Neutrophil (primary cell): ENCODE measurements around the gene OTUD3.
"Not testable (repeated sequence)": the region's sequence is repeated elsewhere in the genome, so short reads cannot be mapped to it uniquely, and the experiment has no call there.

ENCODE experiments used
- H3K27ac ChIP-seq: fragments of 200-600 bp; sonication (generic); 2 replicates; pipeline ENCODE4 v1.5.1; 2016; ENCODE audit warnings: mild to moderate bottlenecking, moderate library complexity
- H3K27me3 ChIP-seq: fragments of 200-600 bp; sonication (generic); 2 replicates; pipeline ENCODE4 v1.6.0; 2016; ENCODE audit warnings: mild to moderate bottlenecking
- H3K36me3 ChIP-seq: fragments of 200-600 bp; sonication (generic); 2 replicates; pipeline ENCODE4 v1.5.1; 2017
- H3K4me1 ChIP-seq, 2 experiments: fragments of 200-600 bp in 1 of 2; sonication (generic) in 1 of 2; 1 replicate in 1 of 2; 2 replicates in 1 of 2; pipeline versions ENCODE4 v1.5.1 to v1.6.1; 2013 to 2016; ENCODE audit warnings: low read depth in 1 of 2, low read length in 1 of 2, mild to moderate bottlenecking in 1 of 2, moderate library complexity in 1 of 2; ENCODE audit not compliant: control insufficient read depth in 1 of 2, insufficient read depth in 1 of 2
- H3K4me3 ChIP-seq, 2 experiments: fragments of 200-600 bp in 1 of 2; sonication (generic) in 1 of 2; 1 replicate in 1 of 2; 2 replicates in 1 of 2; pipeline ENCODE4 v1.5.1; 2013 to 2016; ENCODE audit warnings: low read depth in 1 of 2, low read length in 1 of 2, mild to moderate bottlenecking in 1 of 2, moderate library complexity in 1 of 2
- H3K9me3 ChIP-seq: fragments of 200-600 bp; sonication (generic); 2 replicates; pipeline ENCODE4 v1.5.1; 2016
- TF ChIP-seq, protein P1 (sequence below): fragments of 200-600 bp; sonication (generic); IDR thresholded peaks from 2 replicates; pipeline ENCODE4 v1.5.1; 2016; ENCODE audit warnings: antibody characterized with exemption

The OTUD3 gene

DNA sequence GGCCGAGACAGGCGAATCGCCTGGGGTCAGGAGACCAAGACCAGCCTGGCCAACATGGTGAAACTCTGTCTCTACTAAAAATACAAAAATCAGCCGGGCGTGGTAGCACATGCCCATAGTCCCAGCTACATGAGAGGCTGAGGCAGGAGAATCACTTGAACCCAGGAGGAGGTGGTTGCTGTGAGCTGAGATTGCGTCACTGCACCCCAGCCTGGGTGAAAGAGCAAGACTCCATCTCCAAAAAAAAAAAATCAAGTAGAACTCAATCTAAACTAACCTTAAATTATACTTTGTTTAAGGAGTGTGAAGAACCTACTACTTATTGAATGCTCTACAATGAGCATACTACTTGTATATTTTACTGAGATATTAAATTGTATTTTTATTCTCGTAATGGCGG is 36.6 kb upstream of the OTUD3 start:
- H3K4me3 ChIP-seq: no peak overlapping the region
- H3K36me3 ChIP-seq: no peaks in the 10 kb centered on the region
- TF ChIP-seq, protein P1, sequence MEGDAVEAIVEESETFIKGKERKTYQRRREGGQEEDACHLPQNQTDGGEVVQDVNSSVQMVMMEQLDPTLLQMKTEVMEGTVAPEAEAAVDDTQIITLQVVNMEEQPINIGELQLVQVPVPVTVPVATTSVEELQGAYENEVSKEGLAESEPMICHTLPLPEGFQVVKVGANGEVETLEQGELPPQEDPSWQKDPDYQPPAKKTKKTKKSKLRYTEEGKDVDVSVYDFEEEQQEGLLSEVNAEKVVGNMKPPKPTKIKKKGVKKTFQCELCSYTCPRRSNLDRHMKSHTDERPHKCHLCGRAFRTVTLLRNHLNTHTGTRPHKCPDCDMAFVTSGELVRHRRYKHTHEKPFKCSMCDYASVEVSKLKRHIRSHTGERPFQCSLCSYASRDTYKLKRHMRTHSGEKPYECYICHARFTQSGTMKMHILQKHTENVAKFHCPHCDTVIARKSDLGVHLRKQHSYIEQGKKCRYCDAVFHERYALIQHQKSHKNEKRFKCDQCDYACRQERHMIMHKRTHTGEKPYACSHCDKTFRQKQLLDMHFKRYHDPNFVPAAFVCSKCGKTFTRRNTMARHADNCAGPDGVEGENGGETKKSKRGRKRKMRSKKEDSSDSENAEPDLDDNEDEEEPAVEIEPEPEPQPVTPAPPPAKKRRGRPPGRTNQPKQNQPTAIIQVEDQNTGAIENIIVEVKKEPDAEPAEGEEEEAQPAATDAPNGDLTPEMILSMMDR: no peak
- no peak overlapping the region for H3K27ac ChIP-seq
- H3K9me3 ChIP-seq: no peaks in the 10 kb centered on the region
- no peaks in the 10 kb centered on the region for H3K4me1 ChIP-seq
- peaks cover 57% of the 10 kb centered on the region for H3K27me3 ChIP-seq

GRCh38 chr1:19846338-19846737 is 35.9 kb upstream of the OTUD3 start:
- H3K36me3 ChIP-seq: no peaks in the 10 kb centered on the region
- peaks cover 57% of the 10 kb centered on the region for H3K27me3 ChIP-seq
- TF ChIP-seq, protein P1: no peak
- no peak overlapping the region for H3K4me3 ChIP-seq
- H3K27ac ChIP-seq: no peak overlapping the region
- H3K9me3 ChIP-seq: no peaks in the 10 kb centered on the region
- no peaks in the 10 kb centered on the region for H3K4me1 ChIP-seq

DNA sequence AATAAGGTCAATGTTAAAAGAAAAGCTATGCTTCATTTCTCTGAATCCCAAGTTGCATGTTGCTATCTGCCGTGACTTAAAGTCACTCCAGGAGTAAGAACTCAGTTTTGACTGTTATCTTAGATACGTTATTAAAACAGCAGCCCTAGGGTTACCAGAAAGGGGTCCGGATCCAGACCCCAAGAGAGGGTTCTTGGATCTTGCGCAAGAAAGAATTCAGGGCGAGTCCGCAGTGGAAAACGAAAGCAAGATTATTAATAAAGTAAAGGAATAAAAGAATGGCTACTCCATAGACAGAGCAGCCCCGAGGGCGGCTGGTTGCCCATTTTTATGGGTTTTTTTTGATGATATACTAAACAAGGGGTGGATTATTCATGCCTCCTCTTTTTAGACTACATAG is 34.9 kb upstream of the OTUD3 start:
- not testable (repeated sequence) for H3K36me3 ChIP-seq, H3K4me3 ChIP-seq, H3K4me1 ChIP-seq, H3K9me3 ChIP-seq, H3K27ac ChIP-seq
- H3K27me3 ChIP-seq: peaks cover 57% of the 10 kb centered on the region

GRCh38 chr1:19849307-19849706 is 32.9 kb upstream of the OTUD3 start:
- not testable (repeated sequence) for H3K4me3 ChIP-seq, H3K4me1 ChIP-seq, H3K9me3 ChIP-seq, H3K36me3 ChIP-seq, H3K27ac ChIP-seq
- peaks cover 47% of the 10 kb centered on the region for H3K27me3 ChIP-seq

GRCh38 chr1:19850214-19850613 is 32.0 kb upstream of the OTUD3 start:
- Histone ChIP-seq H3K9me3 (no peaks in the 10 kb centered on the region), H3K36me3 (no peaks in the 10 kb centered on the region), H3K27ac (no peak overlapping the region), H3K4me3 (no peak overlapping the region), H3K4me1 (no peaks in the 10 kb centered on the region), H3K27me3 (peaks cover 40% of the 10 kb centered on the region)
- TF ChIP-seq, protein P1: no peak

- no peak overlapping the region for H3K27ac ChIP-seq
- no peak overlapping the region for H3K4me3 ChIP-seq
- H3K36me3 ChIP-seq: no peaks in the 10 kb centered on the region
- no peaks in the 10 kb centered on the region for H3K4me1 ChIP-seq
- TF ChIP-seq, protein P1: no peak
- peaks cover 22% of the 10 kb centered on the region for H3K27me3 ChIP-seq
- H3K9me3 ChIP-seq: no peaks in the 10 kb centered on the region
Observed at GRCh38 chr1:19852036-19852435, 30.2 kb upstream of the OTUD3 start.

GRCh38 chr1:19854866-19855265 is 27.3 kb upstream of the OTUD3 start:
- no peaks in the 10 kb centered on the region for H3K36me3 ChIP-seq
- TF ChIP-seq, protein P1: no peak
- H3K4me3 ChIP-seq: no peak overlapping the region

More at GRCh38 chr1:19854866-19855265, 27.3 kb upstream of the OTUD3 start:
- Histone ChIP-seq H3K27ac (no peak overlapping the region), H3K4me1 (no peaks in the 10 kb centered on the region), H3K9me3 (no peaks in the 10 kb centered on the region), H3K27me3 (peaks cover 13% of the 10 kb centered on the region)
